ENCODE data around the gene DST. TPM values are rescaled to one million over a fixed set of nuclear protein-coding genes. Genes with fewer than 3 reads are reported as not detected.

The DST gene
- total RNA-seq, 4 donors from 2014 or later: 410 to 588 (median 521) TPM

GRCh38 chr6:56655996-56656395 is 13.3 kb upstream of the DST start:
- H3K27ac ChIP-seq (replicated peaks in 1 of 4): peak overlapping the region in 2 of 4 donors; percentile 1
- no peak for DNase-seq (ENCODE audit: extremely low spot score)
- H3K9me3 ChIP-seq: no peaks in the 10 kb centered on the region
- intact Hi-C loops (cut with DNase I): no loop called here
- peaks cover 26 to 65% (median 55%) of the 10 kb centered on the region in 4 donors for H3K4me1 ChIP-seq
- no peaks in the 10 kb centered on the region for H3K27me3 ChIP-seq
- no peaks in the 10 kb centered on the region for H3K36me3 ChIP-seq
- TF ChIP-seq POLR2AphosphoS5 (IDR thresholded peaks at IDR 0.05) (no peak), POLR2A (IDR thresholded peaks at IDR 0.05; ENCODE audit: low read depth) (no peak), EP300 (IDR thresholded peaks at IDR 0.05) (no peak)
- TF ChIP-seq, protein P1, sequence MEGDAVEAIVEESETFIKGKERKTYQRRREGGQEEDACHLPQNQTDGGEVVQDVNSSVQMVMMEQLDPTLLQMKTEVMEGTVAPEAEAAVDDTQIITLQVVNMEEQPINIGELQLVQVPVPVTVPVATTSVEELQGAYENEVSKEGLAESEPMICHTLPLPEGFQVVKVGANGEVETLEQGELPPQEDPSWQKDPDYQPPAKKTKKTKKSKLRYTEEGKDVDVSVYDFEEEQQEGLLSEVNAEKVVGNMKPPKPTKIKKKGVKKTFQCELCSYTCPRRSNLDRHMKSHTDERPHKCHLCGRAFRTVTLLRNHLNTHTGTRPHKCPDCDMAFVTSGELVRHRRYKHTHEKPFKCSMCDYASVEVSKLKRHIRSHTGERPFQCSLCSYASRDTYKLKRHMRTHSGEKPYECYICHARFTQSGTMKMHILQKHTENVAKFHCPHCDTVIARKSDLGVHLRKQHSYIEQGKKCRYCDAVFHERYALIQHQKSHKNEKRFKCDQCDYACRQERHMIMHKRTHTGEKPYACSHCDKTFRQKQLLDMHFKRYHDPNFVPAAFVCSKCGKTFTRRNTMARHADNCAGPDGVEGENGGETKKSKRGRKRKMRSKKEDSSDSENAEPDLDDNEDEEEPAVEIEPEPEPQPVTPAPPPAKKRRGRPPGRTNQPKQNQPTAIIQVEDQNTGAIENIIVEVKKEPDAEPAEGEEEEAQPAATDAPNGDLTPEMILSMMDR (IDR thresholded peaks at IDR 0.05): no peak
- 52% methylated on average over 4 of the region's 4 CpGs for WGBS
- H3K4me3 ChIP-seq: no peak overlapping the region

GRCh38 chr6:56655249-56655648 is 12.6 kb upstream of the DST start:
- no peak for DNase-seq (ENCODE audit: extremely low spot score)
- Histone ChIP-seq H3K4me3 (no peak overlapping the region), H3K27me3 (no peaks in the 10 kb centered on the region), H3K27ac (replicated peaks in 1 of 4) (peak overlapping the region in 2 of 4 donors; percentile 1), H3K4me1 (peaks cover 26 to 58% (median 48%) of the 10 kb centered on the region in 4 donors), H3K9me3 (no peaks in the 10 kb centered on the region), H3K36me3 (no peaks in the 10 kb centered on the region)
- intact Hi-C loops (cut with DNase I): no loop called here
- 72% methylated on average over 1 of the region's 1 CpG for WGBS
- no peak for TF ChIP-seq EP300 (IDR thresholded peaks at IDR 0.05)
- no peak for TF ChIP-seq POLR2AphosphoS5 (IDR thresholded peaks at IDR 0.05)

DNA sequence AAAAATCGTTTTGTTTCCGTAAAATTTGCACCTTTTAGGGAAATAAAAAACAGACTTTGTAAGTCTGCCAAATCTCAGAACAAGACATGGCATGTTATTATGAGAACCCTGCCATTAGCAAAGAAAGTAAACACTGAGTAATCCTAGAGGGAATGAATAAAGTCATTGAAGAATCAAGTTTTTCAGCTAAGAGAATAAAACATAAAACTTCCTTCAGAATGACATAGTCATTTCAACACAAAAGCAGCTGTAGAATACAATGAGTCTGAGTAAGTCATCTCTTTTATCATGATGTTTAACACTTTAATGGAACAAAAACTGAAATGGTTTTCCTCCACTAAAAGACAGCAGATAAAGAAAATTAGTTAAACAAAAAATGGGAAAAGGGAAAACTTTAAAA is 10.3 kb upstream of the DST start:
- Histone ChIP-seq H3K4me3 (no peak overlapping the region), H3K9me3 (no peaks in the 10 kb centered on the region), H3K4me1 (peaks cover 29 to 62% (median 57%) of the 10 kb centered on the region in 4 donors), H3K36me3 (peaks cover 0 to 7% (median 4%) of the 10 kb centered on the region in 4 donors), H3K27ac (replicated peaks in 1 of 4) (peak overlapping the region in 3 of 4 donors; percentile 17 to 47 (median 40)), H3K27me3 (no peaks in the 10 kb centered on the region)
- intact Hi-C loops (cut with DNase I): no loop called here
- no peak for DNase-seq (ENCODE audit: extremely low spot score)
- WGBS: 33% methylated on average over 2 of the region's 2 CpGs
- TF ChIP-seq, protein P1 (IDR thresholded peaks at IDR 0.05): no peak
- TF ChIP-seq EP300 (IDR thresholded peaks at IDR 0.05) (no peak), POLR2A (IDR thresholded peaks at IDR 0.05; ENCODE audit: low read depth) (no peak), POLR2AphosphoS5 (IDR thresholded peaks at IDR 0.05) (no peak)

DNA sequence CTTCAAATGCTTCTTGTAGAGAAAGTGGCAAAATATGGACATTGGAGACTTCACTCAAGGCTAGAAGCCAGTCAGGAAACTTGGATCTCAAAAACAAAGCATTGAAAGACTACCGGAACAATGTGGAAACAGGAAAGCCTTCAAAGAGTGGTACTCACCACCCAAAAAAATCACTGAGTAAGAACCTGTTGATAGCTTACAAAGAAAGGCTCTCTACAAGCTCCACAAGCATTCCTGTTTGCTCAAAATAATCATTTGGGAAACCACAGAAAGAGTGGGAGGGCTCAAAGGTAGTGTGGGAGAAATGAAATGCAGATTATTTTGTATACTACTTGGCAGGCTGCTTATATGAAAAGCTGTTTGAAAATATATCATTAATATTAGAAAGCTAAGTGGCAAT is 9.5 kb upstream of the DST start:
- peaks cover 31 to 63% (median 59%) of the 10 kb centered on the region in 4 donors for H3K4me1 ChIP-seq
- H3K4me3 ChIP-seq: no peak overlapping the region

DNA sequence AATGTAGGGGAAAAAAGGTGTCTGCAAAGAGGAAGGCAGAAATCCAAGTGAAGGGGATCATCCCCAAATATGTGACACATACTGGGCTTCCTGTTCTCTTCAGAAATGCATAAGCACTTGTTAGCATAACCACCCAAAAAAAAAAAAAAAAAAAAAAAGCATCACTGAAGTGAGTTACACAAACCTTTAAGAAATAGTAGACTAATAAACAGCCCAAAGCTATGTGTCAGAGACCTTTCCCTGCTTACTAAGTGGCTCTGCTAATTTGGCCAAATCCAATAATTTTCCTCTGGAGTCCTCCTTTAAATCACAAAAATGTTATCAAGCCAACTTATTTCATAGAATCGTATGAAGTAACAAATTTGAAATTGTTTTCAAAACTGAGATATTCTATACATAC is 7.5 kb upstream of the DST start:
- no peaks in the 10 kb centered on the region for H3K9me3 ChIP-seq
- no peak for DNase-seq (ENCODE audit: extremely low spot score)
- H3K36me3 ChIP-seq: peaks cover 0 to 31% (median 20%) of the 10 kb centered on the region in 4 donors
- no peaks in the 10 kb centered on the region for H3K27me3 ChIP-seq
- no peak overlapping the region for H3K27ac ChIP-seq (replicated peaks in 1 of 4)
- intact Hi-C loops (cut with DNase I): no loop called here
- H3K4me3 ChIP-seq: no peak overlapping the region
- WGBS: 97% methylated on average over 1 of the region's 1 CpG
- TF ChIP-seq EP300 (IDR thresholded peaks at IDR 0.05): no peak
- peaks cover 27 to 50% (median 42%) of the 10 kb centered on the region in 4 donors for H3K4me1 ChIP-seq

More for the DNA sequence above, 9.5 kb upstream of the DST start:
- Histone ChIP-seq H3K36me3 (peaks cover 0 to 15% (median 9%) of the 10 kb centered on the region in 4 donors), H3K27ac (replicated peaks in 1 of 4) (no peak overlapping the region), H3K9me3 (no peaks in the 10 kb centered on the region), H3K27me3 (no peaks in the 10 kb centered on the region)
- no peak for TF ChIP-seq EP300 (IDR thresholded peaks at IDR 0.05)
- TF ChIP-seq, protein P1 (IDR thresholded peaks at IDR 0.05): no peak
- no peak for TF ChIP-seq POLR2A (IDR thresholded peaks at IDR 0.05; ENCODE audit: low read depth)
- no peak for TF ChIP-seq POLR2AphosphoS5 (IDR thresholded peaks at IDR 0.05)
- DNase-seq (ENCODE audit: extremely low spot score): no peak
- intact Hi-C loops (cut with DNase I): no loop called here
- 71% methylated on average over 1 of the region's 1 CpG for WGBS

GRCh38 chr6:56649782-56650181 is 7.1 kb upstream of the DST start:
- Histone ChIP-seq H3K36me3 (peaks cover 0 to 36% (median 24%) of the 10 kb centered on the region in 4 donors), H3K4me3 (no peak overlapping the region), H3K27me3 (no peaks in the 10 kb centered on the region), H3K4me1 (peaks cover 27 to 46% (median 40%) of the 10 kb centered on the region in 4 donors), H3K27ac (replicated peaks in 1 of 4) (peak overlapping the region in 1 of 4 donors; percentile 6), H3K9me3 (no peaks in the 10 kb centered on the region)
- intact Hi-C loops (cut with DNase I): no loop called here
- DNase-seq (ENCODE audit: extremely low spot score): no peak
- WGBS: 89% methylated on average over 3 of the region's 3 CpGs
- no peak for TF ChIP-seq POLR2AphosphoS5 (IDR thresholded peaks at IDR 0.05)
- TF ChIP-seq, protein P1 (IDR thresholded peaks at IDR 0.05): no peak
- TF ChIP-seq POLR2A (IDR thresholded peaks at IDR 0.05; ENCODE audit: low read depth): no peak
- TF ChIP-seq EP300 (IDR thresholded peaks at IDR 0.05): no peak

Measured in esophagus muscularis mucosa (tissue), 4 donors.